RKO (cell line): ENCODE measurements around the gene RUNDC3A.
"Not testable (repeated sequence)": the region's sequence is repeated elsewhere in the genome, so short reads cannot be mapped to it uniquely, and the experiment has no call there.

Experiments
- DNase-seq: peaks from one replicate; pipeline ENCODE4 v3.0.0-alpha.2; 2016; ENCODE audit warnings: low spot score

RUNDC3A gene

GRCh38 chr17:44318077-44318892 lies 9.9 kb downstream of the RUNDC3A start:
- DNase-seq: no peak

GRCh38 chr17:44320066-44320465 lies 11.7 kb downstream of the RUNDC3A start:
- DNase-seq: no peak

DNA sequence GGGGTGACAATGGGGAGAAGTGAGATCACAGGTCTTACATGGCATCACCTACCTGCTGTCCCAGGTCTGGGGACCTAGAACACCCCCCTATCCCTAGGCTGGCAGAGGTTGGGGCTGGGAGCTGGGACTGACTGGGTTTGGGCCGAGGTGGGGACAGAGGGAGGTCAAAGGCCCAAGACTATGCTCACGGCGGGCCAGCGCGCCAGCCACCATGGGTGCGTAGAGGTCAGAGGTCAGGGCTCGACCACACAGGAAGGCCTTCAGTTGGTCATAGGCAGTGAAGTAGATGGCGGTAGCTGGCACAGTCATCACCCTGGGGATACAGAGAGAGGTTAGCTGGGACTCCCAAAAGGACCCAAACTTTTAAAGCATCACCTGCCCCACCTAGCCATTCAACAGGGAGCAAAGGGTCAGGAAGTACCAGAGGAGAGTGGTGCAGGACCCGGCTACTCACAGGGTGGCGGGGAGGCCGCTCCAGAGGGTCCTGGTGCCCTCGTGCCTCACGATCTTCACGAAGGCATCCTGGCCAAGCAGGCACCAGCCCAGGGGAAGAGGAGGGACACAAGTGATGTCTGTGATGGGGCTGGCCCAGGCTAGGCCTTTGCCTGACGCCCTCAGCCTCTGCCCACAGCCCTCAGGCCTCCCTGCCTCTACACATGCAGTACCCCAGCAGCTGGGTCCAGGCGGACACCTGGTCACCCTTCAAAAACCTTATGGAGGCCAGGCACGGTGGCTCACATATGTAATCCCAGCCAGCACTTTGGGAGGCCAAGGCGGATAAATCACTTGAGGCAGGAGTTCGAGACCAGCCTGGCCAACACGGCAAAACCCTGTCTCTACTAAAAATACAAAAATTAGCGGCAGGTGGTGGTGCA lies 13.1 kb downstream of the RUNDC3A start:
- no peak for DNase-seq

DNA sequence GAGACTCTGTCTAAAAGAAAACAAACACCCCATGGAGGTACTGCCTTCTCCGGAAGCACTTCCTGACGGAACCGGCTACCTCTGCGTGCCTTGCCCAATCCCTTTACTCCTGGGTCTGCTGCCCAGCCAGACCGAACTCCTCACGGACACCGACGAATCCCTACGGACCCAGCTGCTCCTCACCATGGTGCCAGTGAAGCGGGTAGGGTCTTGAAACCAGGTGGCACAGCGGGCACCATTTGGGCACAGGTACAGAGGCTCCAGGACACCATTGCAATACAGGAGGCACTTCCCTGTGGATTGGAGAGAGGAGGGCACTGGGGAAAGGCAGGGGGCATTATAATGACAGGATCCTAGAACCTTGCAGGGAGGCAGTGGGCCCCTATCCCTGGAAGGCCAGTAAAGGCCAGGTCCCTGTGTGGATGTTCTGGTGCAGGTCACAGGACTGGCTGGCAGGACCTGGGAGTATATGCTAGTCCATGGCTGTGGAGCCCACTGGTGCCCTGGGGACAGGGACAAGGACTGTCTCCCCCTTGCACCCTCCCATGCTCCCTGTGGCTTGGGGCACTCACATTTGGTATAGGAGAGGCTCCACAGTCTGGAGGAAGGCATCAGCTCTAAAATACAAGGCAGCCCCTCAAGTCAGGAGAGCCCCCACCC lies 14.0 kb downstream of the RUNDC3A start:
- DNase-seq: no peak

GRCh38 chr17:44323359-44324091 lies 15.1 kb downstream of the RUNDC3A start:
- no peak for DNase-seq

DNA sequence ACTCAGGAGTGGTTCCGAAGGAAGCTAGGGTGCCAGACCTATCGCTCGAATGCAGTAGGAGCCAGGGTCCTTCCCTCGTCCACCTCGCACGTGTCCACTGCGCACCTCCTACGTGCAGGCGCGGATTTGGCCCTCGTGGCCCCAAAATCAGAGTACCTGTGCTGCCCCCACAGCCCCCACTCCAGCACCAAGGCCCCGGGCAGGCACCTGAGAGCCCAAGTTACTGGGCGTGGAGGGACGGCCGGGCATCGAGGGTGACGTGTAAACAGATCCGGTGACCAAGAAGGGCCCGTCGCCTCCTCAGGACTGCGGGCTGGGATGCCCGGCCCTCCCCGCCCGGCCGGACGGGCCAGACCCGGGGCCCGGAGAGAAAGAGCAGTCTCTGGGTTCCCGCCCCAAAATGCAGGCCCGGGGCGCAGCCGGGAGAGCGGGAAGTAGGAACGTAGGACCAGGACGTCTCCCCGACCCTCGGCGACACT lies 15.7 kb downstream of the RUNDC3A start:
- no peak for DNase-seq

GRCh38 chr17:44324571-44325275 lies 16.3 kb downstream of the RUNDC3A start, which contains the start of gene SLC25A39:
Gene SLC25A39 (minus strand): TSS chr17:44324823. CDS start chr17:44323562, 1,261 bp downstream.
- peak; percentile 92 for DNase-seq

GRCh38 chr17:44326861-44327444 lies 18.6 kb downstream of the RUNDC3A start:
- peak; percentile 98 for DNase-seq

GRCh38 chr17:44327715-44328449 lies 19.5 kb downstream of the RUNDC3A start:
- DNase-seq: no peak

DNA sequence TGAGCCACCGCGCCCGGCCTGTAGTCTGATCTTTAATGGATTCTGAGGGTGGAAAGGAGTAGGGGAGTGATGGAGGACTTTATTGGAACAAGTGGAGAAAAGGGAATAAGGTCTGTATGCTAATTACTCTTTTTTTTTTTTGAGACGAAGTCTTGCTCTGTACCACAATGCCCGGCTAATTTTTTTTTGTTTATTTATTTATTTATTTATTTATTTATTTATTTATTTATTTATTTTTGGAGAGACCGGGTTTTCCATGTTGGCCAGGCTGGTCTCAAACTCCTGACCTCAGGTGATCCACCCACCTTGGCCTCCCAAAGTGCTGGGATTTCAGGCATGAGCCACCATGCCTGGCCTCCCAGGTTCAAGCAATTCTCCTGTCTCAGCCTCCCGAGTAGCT lies 21.1 kb downstream of the RUNDC3A start:
- not testable (repeated sequence) for DNase-seq

DNA sequence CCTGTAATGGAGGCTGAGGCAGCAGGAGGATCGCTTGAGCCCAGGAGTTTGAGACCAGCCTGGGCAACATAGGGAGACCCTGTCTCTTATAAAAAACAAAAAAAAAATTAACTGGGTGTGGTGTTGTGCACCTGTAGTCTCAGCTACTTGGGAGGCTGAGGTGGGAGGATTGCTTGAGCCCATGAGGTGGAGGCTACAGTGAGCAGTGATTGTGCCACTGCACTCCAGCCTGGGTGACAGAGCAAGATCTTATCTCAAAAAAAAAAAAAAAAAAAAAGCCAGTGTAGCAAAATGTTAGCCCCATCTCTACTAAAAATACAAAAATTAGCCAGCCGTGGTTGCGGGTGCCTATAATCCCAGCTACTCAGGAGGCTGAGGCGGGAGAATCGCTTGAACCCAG lies 21.9 kb downstream of the RUNDC3A start:
- not testable (repeated sequence) for DNase-seq

DNA sequence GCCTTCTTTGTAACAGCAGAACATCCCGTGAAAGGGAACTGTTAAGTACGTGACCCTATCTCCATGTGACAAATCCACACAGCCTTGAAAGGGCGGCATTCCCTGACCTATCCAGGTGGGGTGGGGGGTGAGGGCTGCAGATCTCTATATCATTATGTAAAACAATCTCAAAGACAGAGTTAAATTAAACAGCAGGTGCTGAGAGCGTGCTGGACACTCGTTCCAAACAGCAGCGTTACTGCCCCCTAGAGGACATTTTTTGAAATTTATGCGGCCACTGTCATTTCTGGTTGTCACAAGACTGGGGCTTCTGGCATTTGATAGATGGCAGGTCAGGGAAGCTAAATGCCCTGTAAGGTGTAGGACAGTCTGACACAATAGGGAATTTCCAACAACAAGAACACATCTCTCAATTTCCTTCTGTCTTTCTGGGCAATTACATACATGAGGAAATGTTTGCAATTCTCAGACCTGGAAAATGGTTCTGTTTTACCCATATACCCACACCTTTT lies 22.9 kb downstream of the RUNDC3A start:
- peak; percentile 78 for DNase-seq

DNA sequence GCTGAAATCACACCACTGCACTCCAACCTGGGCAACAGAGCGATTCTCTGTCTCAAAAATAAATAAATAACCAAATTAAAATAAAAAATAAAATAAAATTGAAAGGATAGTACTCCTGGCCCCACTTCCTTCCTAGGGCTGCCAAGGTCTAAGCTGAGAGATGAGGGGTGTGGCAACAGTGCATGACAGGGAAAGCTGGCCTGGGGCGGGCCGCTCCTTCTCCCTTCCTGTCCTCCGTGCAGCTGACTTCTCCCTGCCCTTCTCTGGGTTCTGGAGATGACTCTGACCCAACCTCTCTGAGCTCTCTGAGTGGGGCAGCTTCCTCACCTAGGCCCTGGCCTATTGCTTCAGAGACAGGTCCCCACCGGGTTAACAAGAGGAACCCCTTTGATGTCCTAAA lies 25.0 kb downstream of the RUNDC3A start:
- DNase-seq: no peak

GRCh38 chr17:44334315-44334714 lies 25.9 kb downstream of the RUNDC3A start:
- no peak for DNase-seq

DNA sequence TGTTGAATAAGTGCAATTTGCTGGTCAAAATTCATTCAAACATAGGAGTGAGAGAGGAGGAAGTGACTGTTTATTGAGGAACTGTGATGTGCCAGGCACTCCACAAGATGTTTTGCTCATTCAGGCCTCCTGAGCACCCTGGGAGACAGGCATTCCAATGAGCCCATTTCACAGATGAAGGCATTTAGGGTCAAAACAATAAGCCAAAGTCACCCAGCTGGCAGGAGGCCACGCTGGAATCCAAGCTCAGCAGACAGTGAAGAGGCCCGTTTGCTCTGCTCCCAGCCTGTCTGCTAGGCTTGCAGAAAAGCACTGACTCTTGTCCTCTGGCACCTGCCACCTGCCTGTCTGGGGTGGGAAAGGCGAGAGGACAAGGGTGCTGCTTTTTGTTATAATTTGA lies 26.3 kb downstream of the RUNDC3A start:
- DNase-seq: no peak

- no peak for DNase-seq
Measured at GRCh38 chr17:44335564-44335963, 27.2 kb downstream of the RUNDC3A start.

DNA sequence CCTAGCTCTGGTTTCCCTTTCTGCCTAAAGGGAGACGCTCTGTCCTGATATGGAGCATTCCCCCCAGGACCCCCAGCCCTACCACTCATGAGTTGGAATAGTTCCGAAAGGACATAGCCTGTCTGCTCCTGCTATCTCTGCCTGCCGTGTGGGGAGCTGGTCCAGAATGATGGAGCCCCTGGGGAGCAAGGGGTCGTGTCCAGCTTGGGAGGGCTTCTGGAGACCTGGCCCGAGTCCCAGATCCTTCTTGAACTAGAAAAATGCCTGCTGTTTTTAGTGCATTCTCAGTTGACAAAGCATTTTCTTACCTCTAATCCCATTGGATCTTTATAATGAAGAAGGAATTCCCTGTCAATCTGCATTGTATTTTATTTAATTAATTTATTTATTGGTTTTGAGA lies 27.6 kb downstream of the RUNDC3A start:
- no peak for DNase-seq

DNA sequence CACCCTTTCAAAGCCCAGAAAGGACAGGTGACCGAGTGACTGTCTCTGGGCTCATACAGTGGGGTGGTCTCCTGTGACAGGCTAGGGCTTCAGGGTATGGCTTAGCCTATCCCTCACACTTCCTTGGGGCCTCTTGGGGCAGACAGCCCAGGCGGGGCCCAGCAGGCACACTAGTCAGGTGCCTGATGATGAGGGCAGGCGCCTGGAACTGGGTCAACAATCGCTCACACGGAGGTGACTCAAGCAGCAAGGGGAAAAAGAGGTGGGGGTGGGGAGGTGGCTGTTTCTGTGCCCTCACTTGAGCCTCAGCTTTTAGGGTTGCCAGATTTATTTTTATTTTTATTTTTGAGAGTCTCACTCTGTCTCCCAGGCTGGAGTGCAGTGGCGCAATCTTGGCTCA lies 30.3 kb downstream of the RUNDC3A start:
- peak; percentile 42 for DNase-seq

- not testable (repeated sequence) for DNase-seq
Measured at GRCh38 chr17:44340553-44340952, 32.2 kb downstream of the RUNDC3A start.
